T-helper 2 cell treated with Interferon-gamma antibody and Interleukin-4, amounts not matched to agents 100 ng/mL and 5 ng/mL, for 36 hours (primary cell): ENCODE data around the gene DPYSL4. TPM values are rescaled to one million over a fixed set of nuclear protein-coding genes. Genes with fewer than 3 reads are reported as not detected.

ENCODE experiments used
- intact Hi-C: fragments of 100-400 bp; cut with micrococcal nuclease; formaldehyde crosslinking; loops from one replicate; pipeline ENCODE4 v1.15.1; 2023
- total RNA-seq: library from RNA; stranded (reverse); gene quantifications from 2 replicates; pipeline ENCODE4 v1.2.3, GENCODE V29; 2022

The DPYSL4 gene
- total RNA-seq, 1 donor from 2014 or later = 11.1 TPM

GRCh38 chr10:132149271-132149670, 37.5 kb upstream of the DPYSL4 start:
- intact Hi-C loops = no loop called here

GRCh38 chr10:132149917-132150316, 36.8 kb upstream of the DPYSL4 start:
- intact Hi-C loops = loop anchor here (10.0 kb wide), 1 partner anchor 165 kb away; the partner anchor contains the start of gene BNIP3

GRCh38 chr10:132150777-132151176, 36.0 kb upstream of the DPYSL4 start:
- intact Hi-C loops = loop anchor here (10.0 kb wide), 1 partner anchor 166 kb away; the partner anchor contains the start of gene BNIP3

- intact Hi-C loops = loop anchor here (10.0 kb wide), 1 partner anchor 167 kb away; the partner anchor contains the start of gene BNIP3
Measured at GRCh38 chr10:132151286-132151950, 35.3 kb upstream of the DPYSL4 start.

GRCh38 chr10:132151951-132152505, 34.7 kb upstream of the DPYSL4 start:
- intact Hi-C loops = loop anchor here (10.0 kb wide), 1 partner anchor 167 kb away; the partner anchor contains the start of gene BNIP3

- intact Hi-C loops = loop anchor here (10.0 kb wide), 1 partner anchor 168 kb away; the partner anchor contains the start of gene BNIP3
Measured at GRCh38 chr10:132152896-132153580, 33.7 kb upstream of the DPYSL4 start.

GRCh38 chr10:132153616-132154217, 33.0 kb upstream of the DPYSL4 start:
- intact Hi-C loops = loop anchor here (10.0 kb wide), 1 partner anchor 169 kb away; the partner anchor contains the start of gene BNIP3

GRCh38 chr10:132154440-132154839, 32.3 kb upstream of the DPYSL4 start:
- intact Hi-C loops = loop anchor here (10.0 kb wide), 1 partner anchor 170 kb away; the partner anchor contains the start of gene BNIP3

- intact Hi-C loops = loop anchor here (5.0 to 10.0 kb wide), 2 partner anchors 170 to 253 kb away; partner anchors contain the start of genes BNIP3 and PPP2R2D
Measured at GRCh38 chr10:132154931-132155330, 31.8 kb upstream of the DPYSL4 start.

- intact Hi-C loops = loop anchor here (5.0 to 10.0 kb wide), 2 partner anchors 171 to 254 kb away; partner anchors contain the start of genes BNIP3 and PPP2R2D
Measured at GRCh38 chr10:132155723-132156381, 30.9 kb upstream of the DPYSL4 start.

GRCh38 chr10:132156382-132156781, 30.4 kb upstream of the DPYSL4 start:
- intact Hi-C loops = loop anchor here (5.0 to 10.0 kb wide), 2 partner anchors 172 to 254 kb away; partner anchors contain the start of genes BNIP3 and PPP2R2D

- intact Hi-C loops = loop anchor here (5.0 to 10.0 kb wide), 2 partner anchors 172 to 255 kb away; partner anchors contain the start of genes BNIP3 and PPP2R2D
Measured at GRCh38 chr10:132157101-132157500, 29.6 kb upstream of the DPYSL4 start.

- intact Hi-C loops = loop anchor here (1.0 to 10.0 kb wide), 4 partner anchors 28 to 256 kb away; partner anchors contain the start of genes BNIP3, DPYSL4 and PPP2R2D
Measured at GRCh38 chr10:132158122-132158741, 28.5 kb upstream of the DPYSL4 start.

- intact Hi-C loops = loop anchor here (1.0 to 10.0 kb wide), 5 partner anchors 27 to 257 kb away; partner anchors contain the start of genes BNIP3, DPYSL4 and PPP2R2D
Measured at GRCh38 chr10:132158823-132159222, 27.9 kb upstream of the DPYSL4 start.

GRCh38 chr10:132159302-132160230, 27.2 kb upstream of the DPYSL4 start:
- intact Hi-C loops = loop anchor here (1.0 to 10.0 kb wide), 4 partner anchors 172 to 1148 kb away; partner anchors contain the start of genes BNIP3, PPP2R2D, TUBGCP2 and ZNF511

- intact Hi-C loops = loop anchor here (5.0 kb wide), 1 partner anchor 1147 kb away; the partner anchor contains the start of genes TUBGCP2 and ZNF511
Measured at GRCh38 chr10:132160231-132160630, 26.5 kb upstream of the DPYSL4 start.

GRCh38 chr10:132160834-132161622, 25.7 kb upstream of the DPYSL4 start:
- intact Hi-C loops = loop anchor here (5.0 kb wide), 1 partner anchor 1146 kb away; the partner anchor contains the start of genes TUBGCP2 and ZNF511
